IMR-90 (cell line): ENCODE data around the gene FAXC. TPM values are rescaled to one million over a fixed set of nuclear protein-coding genes. Genes with fewer than 3 reads are reported as not detected.

Experiments used
- ATAC-seq: fragments of 200-7000 bp; cut with Tn5 transposase; 2 replicates; pipeline ENCODE4 v1.9.1; 2020; ENCODE audit warnings: low read depth, mild to moderate bottlenecking, moderate library complexity
- Bru-seq: library from RNA; stranded (reverse); fragments of 400-500 nt; gene quantifications from one replicate; lab custom pipeline; 2021; lab: Mats Ljungman, UMichigan
- BruChase-seq, 2 experiments: library from RNA; stranded (reverse); fragments of 400-500 nt; gene quantifications; one replicate each; lab custom pipeline; 2021; lab: Mats Ljungman, UMichigan
- BruUV-seq: library from RNA; stranded (reverse); fragments of 400-500 nt; replicated peaks from 2 replicates; lab custom pipeline; 2021; lab: Mats Ljungman, UMichigan
- CTCF ChIA-PET: fragments of 300-600 bp; formaldehyde crosslinking; extraction: SDS; loops from one replicate; lab custom pipeline; 2021; ENCODE audit warnings: antibody characterized with exemption; lab: Yijun Ruan, JAX
- POLR2A ChIA-PET: fragments of 300-600 bp; sonication (Branson Sonifier 250); formaldehyde crosslinking; loops from one replicate; lab custom pipeline; 2022; ENCODE audit warnings: antibody characterized with exemption; ENCODE audit not compliant: unreplicated experiment; lab: Charles Lee
- DNase-seq: peaks from one replicate; pipeline ENCODE4 v3.0.0; 2013
- H2AFZ ChIP-seq: replicated peaks from 2 replicates; pipeline ENCODE3; 2013; ENCODE audit warnings: low read length, mild to moderate bottlenecking; ENCODE audit not compliant: poor library complexity
- H2AK5ac ChIP-seq: 2 replicates; pipeline ENCODE4 v1.6.1; 2013; ENCODE audit warnings: low read depth, low read length, inconsistent platforms
- H2AK9ac ChIP-seq: replicated peaks from 2 replicates; pipeline ENCODE3; 2013; ENCODE audit warnings: mild to moderate bottlenecking, low read depth, low read length, moderate library complexity; ENCODE audit not compliant: poor library complexity
- H2BK120ac ChIP-seq: 2 replicates; pipeline ENCODE4 v1.6.1; 2013; ENCODE audit warnings: low read depth, low read length, inconsistent platforms
- H2BK15ac ChIP-seq: 3 replicates; pipeline ENCODE4 v1.6.1; 2013; ENCODE audit warnings: low read depth, low read length, inconsistent platforms
- H2BK20ac ChIP-seq: 2 replicates; pipeline ENCODE4 v1.6.1; 2013; ENCODE audit warnings: low read depth, mild to moderate bottlenecking, inconsistent platforms, low read length, moderate library complexity
- H2BK5ac ChIP-seq: 2 replicates; pipeline ENCODE4 v1.6.1; 2013; ENCODE audit warnings: mild to moderate bottlenecking, low read depth, low read length, inconsistent platforms; ENCODE audit not compliant: poor library complexity, severe bottlenecking
- H3K14ac ChIP-seq: replicated peaks from 2 replicates; pipeline ENCODE4 v1.6.1; 2013; ENCODE audit warnings: low read depth, low read length, inconsistent platforms
- H3K18ac ChIP-seq: 2 replicates; pipeline ENCODE4 v1.6.1; 2013; ENCODE audit warnings: low read depth, low read length, control low read depth
- H3K23ac ChIP-seq: 2 replicates; pipeline ENCODE4 v1.6.1; 2013; ENCODE audit warnings: low read depth, low read length, inconsistent platforms
- H3K27ac ChIP-seq: 2 replicates; pipeline ENCODE4 v1.5.1; 2013; ENCODE audit warnings: mild to moderate bottlenecking, control low read depth, low read length; ENCODE audit not compliant: insufficient read depth
- H3K27me3 ChIP-seq: 2 replicates; pipeline ENCODE4 v1.6.1; 2013; ENCODE audit warnings: low read length; ENCODE audit not compliant: control insufficient read depth, insufficient read depth
- H3K36me3 ChIP-seq: 2 replicates; pipeline ENCODE4 v1.6.1; 2013; ENCODE audit warnings: low read length, mixed read lengths; ENCODE audit not compliant: control insufficient read depth, insufficient read depth
- H3K4ac ChIP-seq: 2 replicates; pipeline ENCODE4 v1.6.1; 2013; ENCODE audit warnings: low read depth, low read length, inconsistent platforms
- H3K4me1 ChIP-seq: 2 replicates; pipeline ENCODE4 v1.6.1; 2013; ENCODE audit warnings: low read length, mixed read lengths; ENCODE audit not compliant: control insufficient read depth, insufficient read depth
- H3K4me2 ChIP-seq: 2 replicates; pipeline ENCODE4 v1.6.1; 2013; ENCODE audit warnings: low read depth, mild to moderate bottlenecking, control low read depth, low read length, moderate library complexity
- H3K4me3 ChIP-seq: 2 replicates; pipeline ENCODE4 v1.5.1; 2013; ENCODE audit warnings: low read depth, mild to moderate bottlenecking, control low read depth, low read length, moderate library complexity; ENCODE audit not compliant: insufficient read depth
- H3K56ac ChIP-seq: 2 replicates; pipeline ENCODE4 v1.6.1; 2013; ENCODE audit warnings: low read length, inconsistent platforms; ENCODE audit not compliant: insufficient read depth; ENCODE audit errors: extremely low read depth
- H3K79me1 ChIP-seq, 2 experiments: 2 replicates each; pipeline ENCODE4 v1.6.1; 2013; ENCODE audit warnings: low read length in 2 of 2, inconsistent platforms in 1 of 2, low read depth in 1 of 2
- H3K9ac ChIP-seq: 2 replicates; pipeline ENCODE4 v1.6.1; 2013; ENCODE audit warnings: low read depth, low read length, control low read depth
- H3K9me1 ChIP-seq: 2 replicates; pipeline ENCODE4 v1.6.1; 2013; ENCODE audit warnings: low read length, inconsistent platforms; ENCODE audit not compliant: insufficient read depth
- H3K9me3 ChIP-seq: 2 replicates; pipeline ENCODE4 v1.6.1; 2013; ENCODE audit warnings: low read length; ENCODE audit not compliant: control insufficient read depth, insufficient read depth
- H4K20me1 ChIP-seq: 2 replicates; pipeline ENCODE4 v1.6.1; 2013; ENCODE audit warnings: low read length, inconsistent platforms; ENCODE audit not compliant: insufficient read depth
- H4K5ac ChIP-seq: 2 replicates; pipeline ENCODE4 v1.6.1; 2013; ENCODE audit warnings: mild to moderate bottlenecking, low read depth, low read length, control low read depth
- H4K8ac ChIP-seq, 2 experiments: 2 replicates each; pipeline ENCODE4 v1.6.1; 2013; ENCODE audit warnings: low read depth in 2 of 2, low read length in 2 of 2, control low read depth in 1 of 2, inconsistent platforms in 1 of 2
- H4K91ac ChIP-seq: 2 replicates; pipeline ENCODE4 v1.6.1; 2013; ENCODE audit warnings: low read depth, low read length, inconsistent platforms; ENCODE audit not compliant: insufficient read depth
- CHD1 ChIP-seq: IDR thresholded peaks from 2 replicates; pipeline ENCODE4 v1.6.1; 2012; ENCODE audit warnings: low read depth, low read length, improper control_type of control experiment
- CTCF ChIP-seq: conservative IDR thresholded peaks from 2 replicates; pipeline ENCODE4 v1.5.1; 2012; ENCODE audit warnings: mild to moderate bottlenecking, low read depth, low read length, improper control_type of control experiment
- WGBS, 2 experiments: methylation state at CpG; one replicate each; pipeline versions ENCODE4 v1.1.5 to v1.1.7; 2013; ENCODE audit warnings: missing lambda C conversion rate in 2 of 2; ENCODE audit not compliant: insufficient read length in 1 of 2; ENCODE audit errors: extremely low coverage in 2 of 2; 5-methylcytosine and 5-hydroxymethylcytosine counted together
- dilution Hi-C: fragments of 300-500 bp; cut with HindIII; formaldehyde crosslinking; loops from one replicate; pipeline ENCODE4 v1.14.3; 2018; ENCODE audit warnings: low sequenced_read_pairs; ENCODE audit not compliant: unreplicated experiment
- in situ Hi-C: fragments of 300-500 bp; cut with MboI; formaldehyde crosslinking; loops from 3 replicates; pipeline ENCODE4 v1.14.3; 2019; ENCODE audit warnings: low sequenced_read_pairs, inconsistent platforms, mixed read lengths
- intact Hi-C: fragments of 100-400 bp; cut with micrococcal nuclease; formaldehyde crosslinking; loops from 2 replicates; pipeline ENCODE4 v1.10.0; 2022
- long read RNA-seq: library from polyadenylated mRNA; unstranded; transcript quantifications from one replicate; pipeline ENCODE4 v2.0.0, GENCODE V29; 2021; ENCODE audit not compliant: unreplicated experiment
- polyA plus RNA-seq, 3 experiments: library from polyadenylated mRNA; depleted of rRNA; stranded (reverse); fragments of >200 nt; gene quantifications; 2 replicates each; pipeline ENCODE4 v1.2.3, GENCODE V29; 2012; ENCODE audit warnings: low replicate concordance in 1 of 3
- total RNA-seq: library from RNA; depleted of rRNA; stranded (reverse); fragments of >200 nt; gene quantifications from 2 replicates; pipeline ENCODE4 v1.2.3, GENCODE V29; 2012; rRNA removed

Gene FAXC
- total RNA-seq, result 1.1 and 1.9 TPM in 2 replicates
- 2.7 and 3.4 TPM in 2 replicates for polyA plus RNA-seq (2012; rRNA removed)
- 0.57 and 1.3 TPM in 2 replicates for polyA plus RNA-seq (2012; cell fraction: cytosol; rRNA removed)
- polyA plus RNA-seq (2012; cell fraction: nucleus; rRNA removed; ENCODE audit: low replicate concordance), result 0.84 and 5.0 TPM in 2 replicates
- percentile 37 among the genes with signal in this experiment for Bru-seq, nascent RNA
- percentile 27 among the genes with signal in this experiment for BruChase-seq, experiment 1, labeled RNA remaining after a 6-hour chase
- percentile 38 among the genes with signal in this experiment for BruChase-seq, experiment 2, labeled RNA remaining after a 2-hour chase
- long read RNA-seq, partial matches to known transcripts, result 0 of 1 reads
- long read RNA-seq, other reads (novel, unspliced or antisense), result 1 of 1 reads

- Histone ChIP-seq H3K9me3 (no peaks in the 10 kb centered on the region), H3K79me1 (no peaks in the 10 kb centered on the region), H2BK120ac (no peak within 1 kb of the TSS), H3K9me1 (no peaks in the 10 kb centered on the region), H4K20me1 (no peaks in the 10 kb centered on the region), H3K27ac (no peak within 1 kb of the TSS; the same call in 1 of the 2 replicates), H3K4me3 (peak within 1 kb of the TSS; percentile 51), H3K4me1 (no peaks in the 10 kb centered on the region), H3K4ac (no peak within 1 kb of the TSS; the same call in 1 of the 2 replicates), H2AK5ac (no peak within 1 kb of the TSS), H2BK15ac (no peak within 1 kb of the TSS), H2BK5ac (no peak within 1 kb of the TSS), H3K14ac (0 out of 2 replicates have a peak within 1 kb of the TSS, but pooled peaks have one; percentile 29), H2AK9ac (peak within 1 kb of the TSS; percentile 30), H2AFZ (peak within 1 kb of the TSS; percentile 81), H4K5ac (no peak within 1 kb of the TSS), H3K27me3 (peaks cover 7% of the 10 kb centered on the region; the same call in 1 of the 2 replicates), H4K91ac (no peak within 1 kb of the TSS), H3K18ac (no peak within 1 kb of the TSS), H3K9ac (peak within 1 kb of the TSS; percentile 21; the same call in 1 of the 2 replicates), H4K8ac (peak within 1 kb of the TSS in 1 of 2 experiments; percentile 40; a peak in 1 of 4 replicates), H2BK20ac (no peak within 1 kb of the TSS), H3K4me2 (peak within 1 kb of the TSS; percentile 76), H3K56ac (peak within 1 kb of the TSS; percentile 17; the same call in 1 of the 2 replicates), H3K36me3 (no peaks in the 10 kb centered on the region), H3K23ac (peak within 1 kb of the TSS; percentile 1; the same call in 1 of the 2 replicates)
- in situ Hi-C loops (no loop called here), dilution Hi-C loops (no loop called here), intact Hi-C loops (no loop called here)
- ATAC-seq (peak; percentile 77), DNase-seq (peak; percentile 14)
- POLR2A ChIA-PET, result no interaction called here
- TF ChIP-seq CTCF, result 0 out of 2 replicates have a peak, but pooled peaks have one; percentile 8
- TF ChIP-seq CHD1, result no peak
- 1% methylated on average over 17 of the region's 108 CpGs; no CpG with 5 or more reads in 1 of the 2 experiments for WGBS, 2 experiments
- BruUV-seq, result no TSS peak
- CTCF ChIA-PET, result no interaction called here
Observed at GRCh38 chr6:99349171-99350141, at the start of gene FAXC. Gene FAXC, minus strand, starts transcription at chr6:99349674. Its CDS starts 302 bp downstream, at chr6:99349372.
